PC-9 (cell line): ENCODE data around the gene OR52I1.

Experiments used
- EZH2 ChIP-seq: fragments of 200-600 bp; sonication (generic); IDR thresholded peaks from 2 replicates; pipeline ENCODE4 v1.8.0; 2017; ENCODE audit warnings: antibody characterized with exemption, low read depth
- TF ChIP-seq, protein P1 (sequence below): fragments of 200-600 bp; sonication (generic); conservative IDR thresholded peaks from 2 replicates; pipeline ENCODE4 v1.6.1; 2017; ENCODE audit warnings: mixed run types, antibody characterized with exemption, mild to moderate bottlenecking, moderate library complexity

DNA sequence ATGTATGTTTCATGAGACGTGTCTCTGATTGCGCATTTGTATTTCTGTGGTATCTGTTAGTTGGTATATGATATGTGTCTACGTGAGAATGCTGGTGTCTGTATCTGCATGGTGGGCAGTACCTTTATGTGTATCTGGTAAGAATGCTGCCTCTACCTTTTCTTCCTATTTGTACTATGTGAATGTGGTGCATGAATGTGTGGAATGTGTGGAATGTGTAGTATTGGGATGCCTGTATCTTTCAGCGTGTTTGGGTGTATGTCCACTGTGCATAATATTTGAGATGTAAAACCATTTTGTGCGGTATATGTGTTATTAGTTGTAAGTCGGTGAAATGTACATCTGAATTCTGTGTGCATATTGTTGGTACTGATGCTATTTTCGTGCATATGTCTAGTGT, 47.7 kb downstream of the OR52I1 start:
- no peak for TF ChIP-seq EZH2
- TF ChIP-seq, protein P1, sequence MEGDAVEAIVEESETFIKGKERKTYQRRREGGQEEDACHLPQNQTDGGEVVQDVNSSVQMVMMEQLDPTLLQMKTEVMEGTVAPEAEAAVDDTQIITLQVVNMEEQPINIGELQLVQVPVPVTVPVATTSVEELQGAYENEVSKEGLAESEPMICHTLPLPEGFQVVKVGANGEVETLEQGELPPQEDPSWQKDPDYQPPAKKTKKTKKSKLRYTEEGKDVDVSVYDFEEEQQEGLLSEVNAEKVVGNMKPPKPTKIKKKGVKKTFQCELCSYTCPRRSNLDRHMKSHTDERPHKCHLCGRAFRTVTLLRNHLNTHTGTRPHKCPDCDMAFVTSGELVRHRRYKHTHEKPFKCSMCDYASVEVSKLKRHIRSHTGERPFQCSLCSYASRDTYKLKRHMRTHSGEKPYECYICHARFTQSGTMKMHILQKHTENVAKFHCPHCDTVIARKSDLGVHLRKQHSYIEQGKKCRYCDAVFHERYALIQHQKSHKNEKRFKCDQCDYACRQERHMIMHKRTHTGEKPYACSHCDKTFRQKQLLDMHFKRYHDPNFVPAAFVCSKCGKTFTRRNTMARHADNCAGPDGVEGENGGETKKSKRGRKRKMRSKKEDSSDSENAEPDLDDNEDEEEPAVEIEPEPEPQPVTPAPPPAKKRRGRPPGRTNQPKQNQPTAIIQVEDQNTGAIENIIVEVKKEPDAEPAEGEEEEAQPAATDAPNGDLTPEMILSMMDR: no peak
